Smooth muscle cell (in vitro differentiated cells): ENCODE data around the gene CXCL10. TPM values are rescaled to one million over a fixed set of nuclear protein-coding genes. Genes with fewer than 3 reads are reported as not detected.

Source experiments
- DNase-seq: peaks from one replicate; lab custom pipeline; 2025; ENCODE audit not compliant: unreplicated experiment; lab: John Stamatoyannopoulos, UW
- H2AFZ ChIP-seq: fragments of 200-600 bp; sonication (generic); 2 replicates; pipeline ENCODE4 v1.6.0; 2016; ENCODE audit warnings: antibody characterized with exemption, low read depth, mild to moderate bottlenecking
- H3F3A ChIP-seq: fragments of 200-600 bp; sonication (generic); 2 replicates; pipeline ENCODE4 v1.6.0; 2017; ENCODE audit warnings: antibody characterized with exemption, low read depth
- H3K27ac ChIP-seq: fragments of 200-600 bp; sonication (generic); 2 replicates; pipeline ENCODE4 v1.5.1; 2016; ENCODE audit warnings: low read depth, mild to moderate bottlenecking
- H3K27me3 ChIP-seq: fragments of 200-600 bp; sonication (generic); 2 replicates; pipeline ENCODE4 v1.6.1; 2016; ENCODE audit warnings: low read depth, mild to moderate bottlenecking
- H3K36me3 ChIP-seq: fragments of 200-600 bp; sonication (generic); 2 replicates; pipeline ENCODE4 v1.5.1; 2016; ENCODE audit warnings: low read depth
- H3K4me1 ChIP-seq: fragments of 200-600 bp; sonication (generic); 2 replicates; pipeline ENCODE4 v1.5.1; 2016; ENCODE audit warnings: low read depth
- H3K4me2 ChIP-seq: fragments of 200-600 bp; sonication (generic); 2 replicates; pipeline ENCODE4 v1.6.0; 2016; ENCODE audit warnings: mild to moderate bottlenecking
- H3K4me3 ChIP-seq: fragments of 200-600 bp; sonication (generic); 2 replicates; pipeline ENCODE4 v1.5.1; 2016; ENCODE audit warnings: mild to moderate bottlenecking
- H3K79me2 ChIP-seq: fragments of 200-600 bp; sonication (generic); 2 replicates; pipeline ENCODE4 v1.6.0; 2016; ENCODE audit warnings: low read depth, mild to moderate bottlenecking
- H3K9ac ChIP-seq: fragments of 200-600 bp; sonication (generic); 2 replicates; pipeline ENCODE4 v1.6.0; 2016; ENCODE audit warnings: low read depth
- H3K9me3 ChIP-seq: fragments of 200-600 bp; sonication (generic); replicated peaks from 2 replicates; pipeline ENCODE4 v1.5.1; 2016; ENCODE audit warnings: low read depth
- H4K20me1 ChIP-seq: fragments of 200-600 bp; sonication (generic); 2 replicates; pipeline ENCODE4 v1.6.0; 2016; ENCODE audit warnings: low read depth
- WGBS: methylation state at CpG from one replicate; pipeline ENCODE4 v1.1.7; 2016; ENCODE audit warnings: low lambda C conversion rate; 5-methylcytosine and 5-hydroxymethylcytosine counted together
- polyA plus RNA-seq: library from polyadenylated mRNA; unstranded; fragments of >200 nt; fragmentation: Nextera tagmentation; extraction: Ambion mirVana; gene quantifications from 2 replicates; pipeline ENCODE4 v1.2.1, GENCODE V29; 2016
- total RNA-seq: library from RNA; depleted of rRNA; stranded (reverse); fragments of >200 nt; gene quantifications from 2 replicates; pipeline ENCODE4 v1.2.3, GENCODE V29; 2014
- TF ChIP-seq, protein P1 (sequence below): fragments of 200-600 bp; sonication (generic); IDR thresholded peaks from 2 replicates; pipeline ENCODE4 v1.5.1; 2017; ENCODE audit warnings: borderline replicate concordance, mild to moderate bottlenecking, antibody characterized with exemption; ENCODE audit not compliant: insufficient read depth, poor library complexity, severe bottlenecking

CXCL10 gene
- total and polyA plus RNA-seq, 2 experiments from 2014 or later, result 18.9 to 19.7 TPM

DNA sequence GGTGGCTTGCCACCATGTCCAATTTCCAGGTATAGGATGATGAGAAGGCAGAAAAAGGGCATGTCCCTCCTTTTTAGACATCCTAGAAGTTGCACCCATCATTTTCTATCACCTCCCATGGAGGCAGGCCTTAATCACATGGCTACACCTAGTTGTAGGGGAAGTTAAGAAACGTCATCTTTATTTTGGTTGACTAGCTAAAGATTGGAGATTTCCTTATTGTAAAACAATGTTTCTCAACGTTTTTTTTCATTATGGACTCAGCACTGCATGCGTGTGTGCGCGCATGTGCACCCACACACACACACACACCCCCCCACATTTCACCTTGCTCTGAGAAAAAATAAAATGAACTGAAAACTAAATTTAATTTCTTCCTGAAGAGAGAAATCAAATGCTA is 14.0 kb downstream of the CXCL10 start:
- 89% methylated on average over 5 of the region's 5 CpGs for WGBS
- H3K27ac ChIP-seq, result no peak overlapping the region
- H3K27me3 ChIP-seq, result no peaks in the 10 kb centered on the region
- H3K9ac ChIP-seq, result no peak overlapping the region
- no peak overlapping the region for H3K4me3 ChIP-seq
- TF ChIP-seq, protein P1, sequence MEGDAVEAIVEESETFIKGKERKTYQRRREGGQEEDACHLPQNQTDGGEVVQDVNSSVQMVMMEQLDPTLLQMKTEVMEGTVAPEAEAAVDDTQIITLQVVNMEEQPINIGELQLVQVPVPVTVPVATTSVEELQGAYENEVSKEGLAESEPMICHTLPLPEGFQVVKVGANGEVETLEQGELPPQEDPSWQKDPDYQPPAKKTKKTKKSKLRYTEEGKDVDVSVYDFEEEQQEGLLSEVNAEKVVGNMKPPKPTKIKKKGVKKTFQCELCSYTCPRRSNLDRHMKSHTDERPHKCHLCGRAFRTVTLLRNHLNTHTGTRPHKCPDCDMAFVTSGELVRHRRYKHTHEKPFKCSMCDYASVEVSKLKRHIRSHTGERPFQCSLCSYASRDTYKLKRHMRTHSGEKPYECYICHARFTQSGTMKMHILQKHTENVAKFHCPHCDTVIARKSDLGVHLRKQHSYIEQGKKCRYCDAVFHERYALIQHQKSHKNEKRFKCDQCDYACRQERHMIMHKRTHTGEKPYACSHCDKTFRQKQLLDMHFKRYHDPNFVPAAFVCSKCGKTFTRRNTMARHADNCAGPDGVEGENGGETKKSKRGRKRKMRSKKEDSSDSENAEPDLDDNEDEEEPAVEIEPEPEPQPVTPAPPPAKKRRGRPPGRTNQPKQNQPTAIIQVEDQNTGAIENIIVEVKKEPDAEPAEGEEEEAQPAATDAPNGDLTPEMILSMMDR, result no peak
- DNase-seq, result no peak
- peaks cover 10% of the 10 kb centered on the region for H3K4me1 ChIP-seq
- H2AFZ ChIP-seq, result no peak overlapping the region
- no peaks in the 10 kb centered on the region for H3K36me3 ChIP-seq
- H3K4me2 ChIP-seq, result no peak overlapping the region
- no peaks in the 10 kb centered on the region for H3K79me2 ChIP-seq
- peaks cover 6% of the 10 kb centered on the region for H3F3A ChIP-seq
- no peaks in the 10 kb centered on the region for H4K20me1 ChIP-seq
- H3K9me3 ChIP-seq, result no peaks in the 10 kb centered on the region

DNA sequence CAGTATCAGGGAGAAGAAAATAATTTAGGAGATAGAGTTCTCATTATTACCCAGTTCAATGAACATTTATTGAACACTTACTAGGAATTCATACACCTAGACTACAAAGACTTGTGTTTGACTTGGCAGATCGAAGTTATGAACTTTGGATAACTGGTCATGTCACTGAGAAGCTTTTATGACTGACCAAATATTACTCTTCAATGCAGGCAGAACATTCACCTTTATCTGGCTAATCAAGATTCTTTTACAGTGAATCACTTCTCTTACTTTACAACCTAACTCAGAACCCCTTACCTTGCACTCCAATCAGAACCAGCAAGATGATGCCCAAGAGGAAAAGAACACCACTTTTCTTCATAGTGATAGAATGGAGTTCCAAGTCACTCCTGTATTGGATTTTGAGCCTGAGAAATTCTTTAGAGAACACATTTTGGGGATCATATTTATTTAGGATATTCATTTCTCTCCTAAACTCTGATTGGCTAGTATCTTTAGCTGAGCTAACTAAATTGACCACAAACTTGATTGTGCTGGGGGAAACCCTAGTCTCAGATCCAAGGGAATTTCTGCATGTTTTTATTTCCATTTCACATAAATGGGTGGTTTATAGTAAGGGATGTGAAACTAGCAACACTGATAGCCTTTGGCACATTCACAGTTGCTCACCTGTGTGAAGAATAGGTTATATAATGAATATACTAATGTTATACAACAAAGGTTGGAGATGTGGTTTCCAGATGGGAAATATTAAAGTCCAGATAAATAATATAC is 16.0 kb downstream of the CXCL10 start, which contains the start of gene CXCL9:
TSS of gene CXCL9 (minus strand) at position 421 of the 774 bp plus-strand sequence. CDS start at position 361, 60 bp downstream.
- Histone ChIP-seq H3K27ac (no peak within 1 kb of the TSS), H2AFZ (no peak within 1 kb of the TSS), H3K27me3 (no peaks in the 10 kb centered on the region), H3K4me3 (no peak within 1 kb of the TSS), H3K4me2 (no peak within 1 kb of the TSS), H3K36me3 (no peaks in the 10 kb centered on the region), H3F3A (no peaks in the 10 kb centered on the region), H3K9me3 (no peaks in the 10 kb centered on the region), H3K4me1 (peaks cover 1% of the 10 kb centered on the region), H3K9ac (no peak within 1 kb of the TSS), H4K20me1 (no peaks in the 10 kb centered on the region), H3K79me2 (no peaks in the 10 kb centered on the region)
- no peak for DNase-seq
- WGBS, result 86% methylated on average over 1 of the region's 1 CpG
- TF ChIP-seq, protein P1, result no peak

DNA sequence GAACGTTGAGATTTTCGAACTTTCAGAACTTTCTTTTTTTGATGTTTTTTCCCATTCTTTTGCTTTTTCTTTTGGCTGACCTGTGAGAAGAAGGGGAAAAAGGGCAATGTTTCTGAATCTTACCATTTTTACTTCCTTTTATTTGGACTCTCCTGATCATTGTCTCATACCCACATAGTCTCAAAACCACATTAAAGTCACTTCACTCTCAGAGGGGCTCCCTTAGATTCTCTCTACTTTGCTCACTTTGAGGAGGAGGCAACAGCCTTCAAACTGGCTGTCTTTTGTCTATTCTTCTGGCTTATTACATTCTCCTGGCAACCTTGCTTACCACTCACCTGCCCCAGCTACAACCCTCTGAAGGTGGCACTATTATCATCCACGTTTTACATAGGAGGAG is 19.7 kb downstream of the CXCL10 start:
- Histone ChIP-seq H3K4me2 (no peak overlapping the region), H3K27me3 (no peaks in the 10 kb centered on the region), H3F3A (no peaks in the 10 kb centered on the region), H3K9ac (no peak overlapping the region), H3K4me1 (no peaks in the 10 kb centered on the region), H2AFZ (no peak overlapping the region), H3K36me3 (no peaks in the 10 kb centered on the region), H3K4me3 (no peak overlapping the region), H3K27ac (no peak overlapping the region), H4K20me1 (no peaks in the 10 kb centered on the region), H3K79me2 (no peaks in the 10 kb centered on the region), H3K9me3 (no peaks in the 10 kb centered on the region)
- WGBS, result 93% methylated on average over 3 of the region's 3 CpGs
- no peak for DNase-seq
- TF ChIP-seq, protein P1, result no peak

DNA sequence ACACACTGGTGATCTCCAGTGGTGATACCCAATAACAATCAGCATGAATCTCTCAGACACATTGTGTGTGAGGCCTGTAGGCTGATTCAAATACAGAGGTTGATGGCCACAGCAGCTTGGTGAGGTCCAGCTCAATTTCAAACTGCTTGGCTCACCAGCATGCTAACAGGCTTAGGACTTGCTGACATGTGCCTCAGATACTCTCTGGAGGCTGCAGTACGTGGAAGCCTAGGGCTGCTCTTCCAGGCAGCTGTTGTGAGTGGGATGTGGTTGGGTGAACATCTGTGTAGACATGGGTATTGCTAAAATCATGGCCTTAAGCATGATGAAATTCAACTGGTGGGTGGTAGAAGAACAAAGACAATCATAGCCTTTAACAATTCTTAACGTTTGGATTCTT is 20.3 kb downstream of the CXCL10 start:
- Histone ChIP-seq H2AFZ (no peak overlapping the region), H3F3A (no peaks in the 10 kb centered on the region), H3K36me3 (no peaks in the 10 kb centered on the region), H3K4me2 (no peak overlapping the region), H3K27ac (no peak overlapping the region), H3K9me3 (no peaks in the 10 kb centered on the region), H4K20me1 (no peaks in the 10 kb centered on the region), H3K27me3 (no peaks in the 10 kb centered on the region), H3K4me1 (no peaks in the 10 kb centered on the region), H3K4me3 (no peak overlapping the region), H3K9ac (no peak overlapping the region), H3K79me2 (no peaks in the 10 kb centered on the region)
- WGBS, result 46% methylated on average over 2 of the region's 2 CpGs
- no peak for DNase-seq
- TF ChIP-seq, protein P1, result no peak
